RKO (cell line): ENCODE results near the gene RHBDD3.
"Not testable (repeated sequence)": the region's sequence is repeated elsewhere in the genome, so short reads cannot be mapped to it uniquely, and the experiment has no call there.

Experiments used
- DNase-seq: peaks from one replicate; pipeline ENCODE4 v3.0.0-alpha.2; 2016; ENCODE audit warnings: low spot score

RHBDD3 gene

DNA sequence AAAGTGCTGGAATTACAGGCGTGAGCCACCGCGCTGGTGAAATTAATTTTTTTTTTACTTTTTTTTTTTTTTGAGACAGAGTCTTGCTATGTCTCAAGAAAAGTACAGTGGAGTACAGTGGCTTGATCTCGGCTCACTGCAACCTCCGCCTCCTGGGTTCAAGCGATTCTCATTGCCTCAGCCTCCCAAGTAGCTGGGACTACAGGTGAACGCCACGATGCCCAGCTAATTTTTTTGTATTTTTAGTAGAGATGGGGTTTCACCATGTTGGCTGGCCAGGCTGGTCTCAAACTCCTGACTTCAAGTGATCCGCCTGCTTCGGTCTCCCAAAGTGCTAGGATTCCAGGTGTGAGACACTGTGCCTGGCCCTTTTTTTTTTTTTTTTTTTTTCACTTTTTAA is 19.9 kb downstream of the RHBDD3 start:
- DNase-seq, result not testable (repeated sequence)

DNA sequence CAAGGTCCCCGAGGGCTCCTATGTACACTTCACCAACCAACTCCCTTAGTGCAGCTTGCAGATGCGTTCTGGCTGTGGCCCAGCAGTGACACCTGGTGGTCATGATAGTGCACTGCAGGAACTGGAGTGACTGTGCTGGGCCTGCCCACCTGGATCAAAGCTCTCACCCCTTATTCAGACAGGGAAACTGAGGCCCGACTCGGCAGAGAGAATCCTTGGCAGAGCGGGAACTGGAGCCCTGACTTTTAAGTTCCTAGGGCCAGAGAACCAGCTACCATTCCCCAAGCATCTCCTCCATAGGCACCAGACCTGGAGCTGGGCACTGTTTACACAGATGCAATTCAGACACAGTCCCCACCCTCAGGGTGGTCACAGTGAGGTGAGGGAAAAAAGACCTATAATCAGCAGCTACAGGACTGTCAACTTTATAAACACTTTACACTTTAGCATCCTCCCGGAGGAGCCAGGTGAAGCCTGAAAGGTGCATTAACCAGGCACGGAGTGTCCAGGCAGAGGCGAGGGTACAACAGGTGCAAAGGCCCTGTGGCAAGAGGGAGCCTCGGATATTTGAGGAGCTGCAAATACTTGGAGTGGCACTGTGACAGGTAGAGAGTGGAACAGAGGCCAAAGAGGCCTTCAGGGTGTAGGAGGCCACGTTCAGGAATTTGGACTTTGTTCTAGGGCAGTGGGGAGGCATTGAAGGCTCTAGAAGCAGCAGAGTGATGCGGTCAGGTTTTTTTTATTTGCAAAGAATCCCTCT is 22.0 kb downstream of the RHBDD3 start:
- peak; percentile 50 for DNase-seq

DNA sequence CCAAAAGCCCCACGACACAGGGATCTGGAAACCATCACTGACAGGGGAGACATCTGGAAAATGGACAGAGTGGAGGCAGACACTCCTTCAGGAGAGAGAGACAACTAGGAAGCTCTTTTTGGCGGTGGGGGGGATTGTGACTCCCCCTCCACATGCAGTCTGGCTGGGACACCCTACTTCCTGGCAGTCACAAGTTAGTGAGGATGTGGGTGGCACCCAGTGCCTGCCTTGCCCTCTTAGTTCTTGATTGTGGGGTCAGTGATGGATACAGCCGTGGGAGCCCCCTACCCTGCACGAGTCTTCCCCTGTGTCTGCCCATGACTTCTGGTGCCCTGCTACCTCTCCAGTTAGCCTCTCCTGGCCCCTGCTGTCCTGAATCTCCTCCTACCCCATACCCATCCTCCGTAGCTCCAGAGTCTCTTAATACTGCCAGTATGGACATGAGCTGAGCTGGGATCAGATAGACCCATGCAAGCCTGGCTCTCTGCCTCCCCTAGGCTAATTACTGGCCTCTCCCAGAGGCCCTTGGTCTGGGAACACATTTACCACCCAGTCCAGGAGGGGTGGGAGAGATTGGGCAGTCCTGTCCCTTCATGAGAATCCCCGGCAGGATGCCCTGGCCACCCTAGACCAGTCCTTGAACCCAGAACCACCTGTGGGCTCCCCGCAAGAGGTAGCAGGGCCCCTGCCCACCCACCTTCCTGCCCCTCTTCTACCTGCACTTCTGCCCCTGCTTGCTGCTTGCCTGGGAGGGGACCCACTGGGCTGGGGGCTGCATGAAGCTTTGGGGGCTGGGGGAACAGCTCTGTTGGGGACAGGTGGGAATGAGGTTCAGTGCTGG is 22.8 kb downstream of the RHBDD3 start:
- no peak for DNase-seq

DNA sequence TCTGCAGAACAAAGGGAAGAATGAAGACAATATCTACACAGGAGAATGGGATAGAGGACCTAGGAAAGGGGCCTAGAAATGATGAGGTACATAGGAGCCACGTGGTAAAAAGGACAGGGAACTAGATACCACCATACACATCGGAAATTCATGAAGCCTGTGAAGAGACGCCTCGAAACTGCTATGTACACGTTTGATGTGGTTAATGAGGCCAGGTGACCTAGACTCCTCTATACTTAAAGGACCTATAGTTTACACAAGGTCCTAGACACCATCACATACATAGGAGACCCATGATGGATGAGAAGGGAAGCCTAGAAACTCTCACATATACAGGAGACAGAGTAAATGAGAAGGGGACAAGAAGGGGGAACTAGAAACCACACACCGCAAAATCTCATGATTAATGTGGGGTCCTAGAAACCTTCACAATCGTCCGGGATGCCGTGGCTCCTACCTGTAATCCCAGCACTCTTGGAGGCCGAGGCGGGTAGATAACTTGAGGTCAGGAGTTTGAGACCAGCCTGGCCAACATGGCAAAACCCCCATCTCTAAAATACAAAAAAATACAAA is 23.8 kb downstream of the RHBDD3 start:
- no peak for DNase-seq

DNA sequence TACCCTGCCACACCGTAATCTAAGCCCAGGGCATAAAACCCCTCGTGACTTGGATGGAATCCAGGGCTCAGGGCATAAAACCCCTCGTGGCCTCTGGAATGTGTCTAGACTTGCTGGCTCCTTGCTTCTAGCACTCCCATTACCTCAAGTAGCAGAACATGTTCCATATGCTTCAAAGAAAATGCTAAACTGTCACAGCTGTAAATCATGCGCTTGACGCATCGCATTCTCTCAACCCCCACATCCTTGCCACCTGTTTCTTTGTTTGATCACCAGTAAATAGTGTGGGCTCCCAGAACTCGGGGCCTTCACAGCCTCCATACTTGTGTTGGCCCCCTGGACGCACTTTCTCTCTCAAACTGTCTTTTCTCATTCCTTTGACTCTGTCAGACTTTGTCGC is 27.3 kb downstream of the RHBDD3 start:
- not testable (repeated sequence) for DNase-seq

DNA sequence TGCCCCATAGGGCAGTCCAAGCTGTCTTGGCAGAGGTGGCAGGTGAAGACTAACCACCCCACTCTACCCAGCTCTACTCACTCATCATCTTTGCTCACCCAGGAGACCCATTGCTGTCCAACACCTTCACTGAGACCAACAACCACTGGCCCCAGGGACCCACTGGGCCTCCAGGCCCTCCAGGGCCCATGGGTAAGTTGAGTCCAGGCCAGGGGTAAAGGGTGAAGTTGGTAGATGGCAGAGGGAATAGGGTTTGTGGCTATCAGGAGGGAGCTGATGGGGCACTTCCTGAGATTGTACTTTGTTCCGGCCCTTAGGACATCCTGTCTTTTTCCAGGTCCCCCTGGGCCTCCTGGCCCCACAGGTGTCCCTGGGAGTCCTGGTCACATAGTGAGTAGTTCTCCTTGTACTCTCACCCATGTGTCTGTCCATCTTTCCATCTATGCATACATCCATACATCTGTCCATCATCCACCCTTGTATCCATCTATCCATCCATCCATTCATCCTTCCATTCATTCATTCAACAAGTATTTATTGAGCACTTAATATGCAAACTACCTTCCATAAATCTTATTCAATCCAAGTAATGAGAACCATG is 34.4 kb downstream of the RHBDD3 start:
- no peak for DNase-seq

DNA sequence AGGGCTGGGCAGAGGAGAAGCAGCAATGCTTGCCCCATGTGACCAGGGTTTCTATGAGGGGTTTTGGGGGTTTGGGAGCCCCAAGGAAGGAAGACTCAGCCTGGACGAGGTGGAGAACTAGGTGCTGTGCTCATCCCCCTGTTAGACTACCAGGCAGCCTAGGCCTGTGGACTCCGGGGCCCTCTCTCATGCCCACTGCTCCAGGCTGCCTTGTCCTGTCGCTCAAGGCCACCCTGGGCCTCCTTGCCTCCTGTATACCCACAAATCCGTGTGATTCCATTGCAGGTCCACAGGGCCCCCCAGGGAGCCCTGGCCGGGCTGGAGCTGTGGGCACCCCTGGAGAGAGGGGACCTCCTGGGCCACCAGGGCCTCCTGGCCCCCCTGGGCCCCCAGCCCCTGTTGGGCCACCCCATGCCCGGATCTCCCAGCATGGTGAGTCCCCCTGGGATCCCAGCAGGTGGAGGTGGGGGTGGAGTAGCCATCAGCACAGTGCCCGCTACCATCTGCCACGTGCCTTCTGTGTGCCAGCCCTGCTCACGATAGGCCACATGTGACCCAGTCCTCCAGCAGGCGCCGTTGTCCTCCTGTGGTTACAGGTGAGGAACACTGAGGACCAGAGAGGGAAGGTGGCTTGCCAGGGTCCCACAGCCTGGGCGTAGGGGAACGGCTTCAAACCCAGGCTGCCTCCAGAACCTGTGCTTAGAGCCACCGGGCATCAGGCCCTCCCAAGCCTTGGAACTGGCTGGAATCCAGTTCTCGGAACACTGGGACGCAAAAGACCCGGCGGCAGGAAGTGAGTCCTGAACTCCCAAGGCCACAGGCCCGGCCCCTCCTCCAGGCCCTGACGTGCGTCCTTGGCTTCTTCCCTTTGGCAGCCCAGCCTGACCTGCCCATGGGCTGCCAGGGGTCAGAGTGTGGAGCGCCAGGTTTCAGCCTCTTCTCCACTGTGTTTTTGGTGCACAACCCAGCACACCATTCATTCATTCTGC is 35.5 kb downstream of the RHBDD3 start:
- DNase-seq, result no peak

DNA sequence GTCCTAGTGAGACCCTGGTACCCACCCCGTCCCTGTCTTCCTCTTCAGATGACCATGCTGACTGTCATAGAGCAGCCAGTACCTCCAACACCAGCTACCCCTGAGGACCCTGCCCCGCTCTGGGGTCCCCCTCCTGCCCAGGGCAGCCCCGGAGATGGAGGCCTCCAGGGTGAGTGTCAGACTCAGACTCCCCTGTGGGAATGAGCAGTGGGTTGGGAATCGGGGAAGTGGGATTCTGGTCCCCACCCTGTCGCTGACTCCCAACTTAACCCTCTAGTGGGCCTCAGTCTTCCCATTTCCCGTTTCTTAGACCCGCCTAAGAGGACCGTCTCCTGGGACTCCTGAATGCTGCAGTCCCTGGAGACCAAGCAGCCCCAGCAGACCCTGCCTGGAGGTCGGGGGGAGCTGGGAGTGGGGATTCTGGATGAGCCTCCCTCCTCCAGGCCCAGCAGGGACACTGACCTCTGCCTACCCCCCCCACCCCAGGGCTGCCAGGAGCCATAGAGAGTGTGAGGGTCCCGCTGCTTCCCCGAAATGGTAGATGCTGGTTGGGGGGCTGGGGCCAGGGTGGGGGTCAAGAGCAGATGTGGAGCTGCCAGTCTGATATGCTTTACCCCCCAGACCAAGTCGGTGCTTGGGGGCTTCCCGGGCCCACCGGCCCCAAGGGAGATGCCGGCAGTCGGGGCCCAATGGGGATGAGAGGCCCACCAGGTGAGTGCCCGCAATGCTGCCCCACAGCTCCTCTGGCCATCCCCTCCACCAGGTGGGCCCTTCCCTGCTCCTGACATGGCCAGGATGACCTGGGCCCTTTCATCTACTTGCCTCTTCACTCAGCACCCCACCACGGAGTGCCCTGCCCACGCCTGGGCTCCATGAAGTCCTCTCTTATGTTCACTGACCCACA is 36.6 kb downstream of the RHBDD3 start:
- no peak for DNase-seq

DNA sequence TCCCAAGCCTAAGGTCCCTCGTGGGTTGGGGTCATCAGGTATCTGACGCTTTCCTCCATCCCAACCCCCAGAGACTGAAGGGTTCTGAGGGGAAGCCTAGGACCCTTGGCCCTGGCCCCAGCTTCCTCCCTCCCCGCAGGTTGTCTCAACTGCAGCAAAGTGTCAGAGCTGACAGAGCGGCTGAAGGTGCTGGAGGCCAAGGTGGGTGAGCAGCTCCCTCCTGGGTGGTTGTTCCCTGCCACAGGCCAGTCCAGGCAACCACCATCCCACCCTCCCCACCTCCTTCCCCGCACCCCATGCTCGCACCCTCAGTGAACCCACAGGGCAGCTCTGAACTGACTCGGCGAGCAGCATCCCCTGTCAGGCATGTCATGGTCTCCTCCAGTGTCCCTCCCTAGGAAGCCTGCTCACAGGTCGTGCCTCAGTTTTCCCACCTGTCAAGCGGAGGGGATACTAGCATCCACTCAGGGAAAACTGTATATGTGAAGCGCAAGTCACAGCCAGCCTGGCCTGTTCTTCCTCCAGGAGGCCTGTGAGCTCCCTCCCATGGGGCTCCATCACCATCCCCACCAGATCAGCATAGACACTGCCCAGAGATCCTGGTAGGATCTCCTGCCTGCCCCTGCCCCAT is 41.3 kb downstream of the RHBDD3 start:
- no peak for DNase-seq

DNA sequence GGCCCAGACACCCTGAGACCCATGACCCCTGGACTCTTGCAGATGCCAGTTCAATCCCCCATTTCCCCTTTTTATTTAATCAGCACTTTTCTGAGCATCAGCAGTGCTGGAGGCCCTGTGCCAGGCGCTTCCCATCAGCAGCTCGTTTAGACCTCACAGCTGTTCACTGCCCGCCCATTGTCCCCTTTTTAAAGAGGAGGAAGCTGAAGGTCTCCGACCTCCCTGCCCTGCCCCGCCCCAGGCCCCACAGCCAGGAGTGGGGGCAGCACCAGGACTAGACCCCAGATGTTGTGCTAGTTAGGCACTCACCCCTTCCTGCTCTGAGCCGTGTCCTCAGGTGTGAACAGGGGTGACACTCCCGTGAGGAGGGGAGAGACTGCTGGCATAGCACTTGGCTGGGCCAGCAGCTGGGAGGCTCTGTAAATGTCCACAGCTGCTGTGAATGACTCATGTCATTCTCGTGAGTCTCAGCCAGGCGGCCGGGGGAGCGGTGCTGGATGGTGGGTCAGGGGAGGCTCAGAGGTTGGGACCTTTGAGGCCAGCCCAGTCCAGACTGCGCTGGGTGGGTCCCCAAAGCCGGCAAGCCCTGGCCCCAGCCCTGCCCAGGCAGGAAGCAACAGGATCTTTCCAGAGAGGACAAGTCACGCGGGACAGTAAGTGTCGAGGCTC is 42.2 kb downstream of the RHBDD3 start:
- no peak for DNase-seq

DNA sequence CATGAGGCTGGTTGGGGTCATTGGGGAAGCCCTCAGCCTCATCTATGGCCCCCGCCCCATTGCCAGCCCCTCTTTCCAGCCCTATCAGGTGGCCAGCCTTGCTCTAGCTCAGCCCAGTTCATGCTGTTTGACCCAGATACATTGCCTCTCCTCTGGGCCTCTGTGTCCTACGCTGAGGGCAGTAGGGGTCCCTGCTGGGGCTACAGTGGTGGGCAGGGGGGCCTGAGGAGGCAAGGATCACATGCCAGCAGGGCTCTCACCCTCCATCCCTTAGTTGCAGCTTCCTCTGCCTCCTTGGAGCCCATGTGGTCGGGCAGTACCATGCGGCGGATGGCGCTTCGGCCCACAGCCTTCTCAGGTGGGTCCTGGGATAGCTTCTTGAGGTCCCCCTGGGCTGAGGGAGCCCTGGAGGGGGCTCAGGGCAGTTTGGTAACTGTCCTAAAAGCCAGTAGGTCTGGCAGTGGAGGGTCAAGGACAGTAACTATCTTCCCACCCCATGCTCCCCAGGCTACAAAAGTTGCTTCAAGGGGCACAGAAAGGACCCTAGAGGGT is 42.8 kb downstream of the RHBDD3 start:
- no peak for DNase-seq

DNA sequence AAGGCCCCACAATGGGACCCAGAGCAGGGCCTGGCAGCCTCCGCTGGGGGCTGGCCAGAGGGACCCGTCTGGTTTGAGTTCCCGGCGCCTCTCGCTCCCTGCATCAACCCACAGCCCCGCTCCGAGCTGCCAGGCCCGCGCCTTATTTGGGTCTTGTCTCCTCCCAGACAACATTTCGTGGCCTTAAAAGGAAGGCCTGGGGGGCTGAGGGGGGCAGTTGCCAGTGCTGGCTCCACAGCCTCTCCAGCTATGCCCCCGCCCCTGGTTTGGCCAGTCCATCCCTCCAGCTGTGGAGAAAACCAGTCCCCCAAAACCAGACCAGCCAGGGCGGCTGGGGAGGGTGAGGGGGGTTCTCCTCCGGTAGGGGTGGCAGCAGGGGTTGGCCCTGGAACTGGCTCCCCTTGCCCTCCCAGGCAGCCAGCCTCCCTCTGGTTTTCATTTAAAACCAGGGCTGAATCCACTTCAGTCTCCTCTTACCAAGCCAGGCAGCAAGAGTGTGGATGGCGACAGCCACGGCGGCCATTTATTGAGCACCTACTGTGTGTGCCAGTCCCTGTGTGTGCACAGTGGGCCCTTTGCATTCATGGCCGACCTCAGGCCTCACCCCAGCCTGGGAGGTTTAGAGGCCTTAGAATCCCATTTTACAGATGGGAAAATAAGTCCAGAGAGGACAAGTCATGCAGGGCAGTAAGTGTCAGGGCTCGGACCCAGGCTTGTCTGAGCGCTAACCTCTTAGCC is 43.5 kb downstream of the RHBDD3 start:
- DNase-seq, result no peak

DNA sequence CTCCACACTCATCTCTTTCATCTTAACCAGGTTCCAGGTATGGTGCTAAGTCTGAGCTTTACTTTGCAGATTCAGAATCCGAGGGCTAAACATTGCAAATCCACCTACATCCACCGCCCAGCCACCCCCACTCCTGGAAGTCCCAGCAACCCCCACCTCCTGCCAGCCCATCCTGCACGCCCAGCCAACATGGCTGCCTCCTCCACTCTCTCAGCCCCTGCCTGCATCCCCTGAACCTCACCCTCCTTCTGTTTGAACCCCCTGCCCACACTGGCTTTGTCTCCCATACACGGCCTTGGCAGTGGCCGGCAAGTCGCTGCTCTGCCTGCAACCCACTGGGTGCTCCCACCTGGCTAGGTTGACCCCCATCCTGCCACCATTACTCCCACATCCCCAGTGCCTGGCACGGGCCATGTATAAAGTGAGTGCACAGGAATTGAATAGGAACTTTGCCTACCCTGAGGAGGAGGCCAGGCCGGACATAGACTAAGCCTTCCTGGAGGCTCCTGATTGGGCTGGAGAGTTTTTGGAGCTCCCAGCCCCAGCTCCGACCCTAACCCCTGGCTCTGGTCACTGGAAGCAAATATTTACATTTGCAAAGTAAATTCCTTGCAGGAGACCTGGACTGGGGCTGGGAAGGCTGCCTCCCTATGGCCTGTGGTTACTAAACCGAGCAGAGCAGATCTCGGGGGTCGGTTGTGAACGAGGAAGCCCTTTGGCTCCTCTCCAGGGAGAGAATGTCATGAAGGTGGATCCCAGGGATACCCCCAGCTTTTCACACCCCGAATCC is 47.7 kb downstream of the RHBDD3 start:
- DNase-seq, result no peak

DNA sequence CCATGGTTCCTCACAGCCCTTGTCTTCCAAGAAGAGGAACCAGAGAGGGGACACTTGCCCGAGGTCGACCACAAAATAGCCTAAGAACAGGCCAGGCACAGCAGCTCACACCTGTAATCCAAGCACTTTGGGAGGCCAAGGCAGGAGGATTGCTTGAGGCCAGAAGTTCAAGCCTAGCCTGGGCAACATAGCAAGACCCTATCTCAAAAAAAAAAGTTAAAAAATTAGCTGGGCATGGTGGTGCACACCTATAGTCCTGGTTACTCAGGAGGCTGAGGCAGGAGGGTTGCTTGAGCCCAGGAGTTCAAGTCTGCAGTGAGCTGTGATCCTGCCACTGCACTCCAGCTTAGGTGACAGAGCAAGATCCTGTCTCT is 48.4 kb downstream of the RHBDD3 start:
- DNase-seq, result not testable (repeated sequence)

DNA sequence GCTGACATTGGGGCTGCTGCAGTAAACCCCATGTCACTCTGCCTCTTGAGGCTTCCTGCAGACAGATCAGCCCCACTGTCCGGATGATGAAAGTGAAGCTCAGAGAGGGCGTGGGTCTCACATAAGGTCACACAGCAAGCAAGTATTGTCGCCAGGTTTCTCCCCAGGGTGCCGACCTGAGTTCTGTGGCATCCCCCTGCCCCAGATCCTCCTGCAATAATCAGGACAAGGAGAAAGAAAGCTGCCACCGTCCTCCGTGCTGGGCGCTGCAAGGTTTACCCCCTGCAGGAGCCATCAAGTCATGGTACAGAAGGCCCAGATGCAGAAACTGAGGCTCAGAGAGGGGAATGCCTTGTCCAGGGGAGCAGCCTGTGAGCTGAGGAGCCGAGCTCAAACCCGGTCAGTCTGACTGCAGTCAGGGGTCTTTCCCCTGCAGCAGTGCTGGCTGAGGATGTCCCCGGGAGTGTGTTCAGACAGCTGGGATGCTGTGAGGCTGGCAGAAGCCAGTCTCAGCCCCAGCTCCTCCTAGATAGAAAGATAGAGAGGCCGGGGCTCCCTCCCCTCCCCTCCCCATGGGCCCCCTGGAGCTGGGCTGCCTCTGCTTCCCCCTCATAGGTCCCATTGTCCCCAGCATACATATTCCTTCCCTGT is 48.9 kb downstream of the RHBDD3 start:
- no peak for DNase-seq

DNA sequence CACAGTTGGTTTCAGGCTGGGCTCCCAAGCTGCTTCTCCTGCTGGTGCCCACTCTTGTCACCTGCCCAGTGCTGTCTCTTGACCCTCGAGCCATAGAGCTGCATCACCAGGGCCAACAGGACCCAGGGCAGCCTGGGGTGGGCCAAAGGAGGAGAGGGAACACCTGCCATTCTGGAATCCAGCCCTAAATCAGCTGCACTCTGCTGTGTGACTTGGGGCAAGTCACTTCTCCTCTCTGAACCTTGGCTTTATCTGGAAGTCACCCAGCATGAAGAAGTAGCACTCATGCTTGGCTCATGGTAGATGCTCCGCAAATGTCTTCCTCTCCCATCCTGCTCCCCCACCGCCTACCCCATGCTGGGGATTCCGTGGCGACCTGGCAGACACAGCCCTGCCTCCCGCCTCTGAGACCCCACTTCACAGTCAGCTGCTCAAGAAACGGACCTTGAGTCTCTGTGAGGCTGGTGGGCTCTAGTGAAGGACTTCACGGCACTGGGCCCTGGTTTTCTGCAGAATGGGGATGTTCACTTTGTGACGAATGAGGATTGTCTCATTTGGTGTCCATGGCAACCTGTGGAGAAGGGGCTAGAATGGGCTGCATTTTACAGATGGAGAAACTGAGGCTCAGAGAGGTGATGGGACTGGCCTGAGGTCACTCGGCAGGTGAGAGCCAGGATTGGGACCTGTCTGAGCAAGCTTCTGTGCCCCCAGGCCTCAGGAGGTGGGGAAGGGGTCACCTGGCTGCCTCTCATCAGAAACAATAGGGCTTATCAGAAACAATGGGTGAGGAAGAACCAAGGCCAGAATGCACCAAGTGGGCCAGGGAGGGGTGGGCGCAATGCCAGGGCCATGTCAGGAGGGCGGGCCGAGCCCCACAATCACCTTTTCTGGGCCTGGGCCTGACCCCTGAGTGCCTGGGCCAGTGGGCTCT is 49.7 kb downstream of the RHBDD3 start:
- no peak for DNase-seq
